ENCODE results near the gene SSH2.

GRCh38 chr17:29892201-29892600 is 37.8 kb downstream of the SSH2 start:
- TF ChIP-seq CTCF (IDR thresholded peaks at IDR 0.05; ENCODE audit: low read length) (no peak), EZH2phosphoT487 (IDR thresholded peaks at IDR 0.05; ENCODE audit: low read length) (no peak)
